WTC11 (cell line): Measurements from ENCODE around the gene CYB5D1. TPM values are rescaled to one million over a fixed set of nuclear protein-coding genes. Genes with fewer than 3 reads are reported as not detected.

ENCODE experiments used
- ATAC-seq: fragments of 200-7000 bp; cut with Tn5 transposase; 2 replicates; pipeline ENCODE4 v1.10.0; 2021; ENCODE audit warnings: mild to moderate bottlenecking, moderate library complexity
- CTCF ChIA-PET: fragments of 300-600 bp; sonication (Branson Sonifier 250); formaldehyde crosslinking; loops from one replicate; lab custom pipeline; 2021; ENCODE audit warnings: antibody characterized with exemption; lab: Charles Lee
- POLR2A ChIA-PET: fragments of 350-600 bp; sonication (Branson Sonifier 250); formaldehyde crosslinking; loops from one replicate; lab custom pipeline; 2021; ENCODE audit warnings: antibody characterized with exemption; lab: Charles Lee
- DNase-seq: peaks from one replicate; pipeline ENCODE4 v3.0.0; 2021; ENCODE audit warnings: low spot score
- H3K27ac Mint-ChIP-seq: 2 replicates; pipeline ENCODE4 v1.8.0; 2021; ENCODE audit warnings: mixed read lengths
- H3K27me3 Mint-ChIP-seq: 2 replicates; pipeline ENCODE4 v1.8.0; 2021; ENCODE audit warnings: low read depth, mild to moderate bottlenecking, moderate library complexity, mixed read lengths
- H3K36me3 Mint-ChIP-seq: 2 replicates; pipeline ENCODE4 v1.8.0; 2021; ENCODE audit warnings: mixed read lengths
- H3K4me1 Mint-ChIP-seq: 2 replicates; pipeline ENCODE4 v1.8.0; 2022; ENCODE audit warnings: mixed read lengths
- H3K4me3 Mint-ChIP-seq: 2 replicates; pipeline ENCODE4 v1.8.0; 2021; ENCODE audit warnings: mild to moderate bottlenecking, moderate library complexity, mixed read lengths
- H3K9me3 Mint-ChIP-seq: 2 replicates; pipeline ENCODE4 v1.8.0; 2021; ENCODE audit warnings: mixed read lengths
- JUN ChIP-seq: sonication (generic); formaldehyde crosslinking; IDR thresholded peaks from 2 replicates; pipeline ENCODE4 v1.8.0; 2023; ENCODE audit warnings: mild to moderate bottlenecking, missing genetic modification reagents
- NFYB ChIP-seq: sonication (generic); formaldehyde crosslinking; conservative IDR thresholded peaks from 2 replicates; pipeline ENCODE4 v1.8.0; 2022; ENCODE audit warnings: low read depth, missing genetic modification reagents
- TP53 ChIP-seq: sonication (generic); formaldehyde crosslinking; IDR thresholded peaks from 2 replicates; pipeline ENCODE4 v1.8.1; 2023; ENCODE audit warnings: mild to moderate bottlenecking, missing genetic modification reagents
- ZBTB21 ChIP-seq: sonication (generic); formaldehyde crosslinking; IDR thresholded peaks from 2 replicates; pipeline ENCODE4 v1.8.1; 2023; ENCODE audit warnings: mild to moderate bottlenecking, missing genetic modification reagents, borderline replicate concordance
- ZNF138 ChIP-seq: sonication (generic); formaldehyde crosslinking; conservative IDR thresholded peaks from 2 replicates; pipeline ENCODE4 v1.8.1; 2022; ENCODE audit warnings: mild to moderate bottlenecking, moderate library complexity, missing genetic modification reagents
- ZNF219 ChIP-seq: sonication (generic); formaldehyde crosslinking; IDR thresholded peaks from 2 replicates; pipeline ENCODE4 v1.8.0; 2023; ENCODE audit warnings: missing genetic modification reagents, mild to moderate bottlenecking, borderline replicate concordance
- ZNF317 ChIP-seq: sonication (generic); formaldehyde crosslinking; IDR thresholded peaks from 2 replicates; pipeline ENCODE4 v1.8.1; 2023; ENCODE audit warnings: low read depth, mild to moderate bottlenecking, moderate library complexity, missing genetic modification reagents, borderline replicate concordance
- total RNA-seq: library from RNA; stranded (reverse); gene quantifications from 3 replicates; pipeline ENCODE4 v1.2.3, GENCODE V29; 2021
- TF ChIP-seq, protein P1 (sequence below): sonication (generic); formaldehyde crosslinking; IDR thresholded peaks from 2 replicates; pipeline ENCODE4 v1.8.1; 2023; ENCODE audit warnings: mild to moderate bottlenecking, missing genetic modification reagents, borderline replicate concordance
- TF ChIP-seq, protein P2 (sequence below): sonication (generic); formaldehyde crosslinking; IDR thresholded peaks from 2 replicates; pipeline ENCODE4 v1.8.0; 2023; ENCODE audit warnings: missing genetic modification reagents, mild to moderate bottlenecking, borderline replicate concordance
- TF ChIP-seq, protein P3 (sequence below): fragments of 250-450 bp; sonication (Bioruptor Pico); conservative IDR thresholded peaks from 2 replicates; pipeline ENCODE4 v1.9.0; 2021; ENCODE audit warnings: mild to moderate bottlenecking
- TF ChIP-seq, protein P4 (sequence below): sonication (generic); formaldehyde crosslinking; IDR thresholded peaks from 2 replicates; pipeline ENCODE4 v1.8.0; 2023; ENCODE audit warnings: mild to moderate bottlenecking, missing genetic modification reagents
- TF ChIP-seq, protein P5 (sequence below): sonication (generic); formaldehyde crosslinking; IDR thresholded peaks from 2 replicates; pipeline ENCODE4 v1.8.0; 2023; ENCODE audit warnings: missing genetic modification reagents

CYB5D1 gene
- total RNA-seq, 1 experiment from 2014 or later: 15.2 TPM

DNA sequence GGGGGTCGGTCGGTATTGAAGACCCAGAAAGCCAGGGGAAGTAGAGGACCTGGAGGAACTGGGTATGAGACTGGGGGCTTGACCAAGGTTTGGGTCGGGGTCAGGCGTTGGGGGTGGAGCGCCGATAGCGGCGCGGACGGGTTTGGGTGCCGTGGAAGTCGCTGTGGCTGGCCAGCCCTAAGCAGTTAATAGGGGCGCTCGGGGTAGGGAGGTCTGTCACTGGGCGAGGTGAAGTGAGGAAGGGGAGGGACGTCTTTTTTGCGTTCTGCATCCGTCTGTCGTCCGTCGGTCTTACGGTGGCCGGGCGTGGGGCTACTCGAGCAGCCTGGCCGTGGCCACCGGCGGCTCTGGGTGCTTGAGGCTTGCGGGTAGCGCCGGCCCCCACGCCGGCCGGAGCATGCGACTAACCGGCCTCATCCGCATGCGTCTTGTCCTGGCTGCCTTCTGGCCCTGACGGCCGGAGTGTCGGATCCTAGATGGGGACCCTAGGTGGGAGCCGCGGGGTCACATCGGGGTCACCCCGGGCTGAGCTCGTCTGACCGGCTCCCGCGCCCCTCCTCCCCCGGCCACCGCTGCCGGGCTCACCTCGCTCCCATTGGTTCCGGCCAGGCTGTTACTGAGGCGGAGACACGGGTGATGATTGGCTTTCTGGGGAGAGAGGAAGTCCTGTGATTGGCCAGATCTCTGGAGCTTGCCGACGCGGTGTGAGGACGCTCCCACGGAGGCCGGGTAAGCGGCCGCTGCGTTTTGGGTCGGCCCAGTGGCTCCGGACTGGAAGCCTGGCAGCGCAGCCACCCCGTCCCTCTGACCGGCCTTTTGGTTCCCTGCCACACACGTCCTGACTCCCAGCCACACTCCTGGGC is 13.3 kb upstream of the CYB5D1 start (continued):
- TF ChIP-seq, protein P1, sequence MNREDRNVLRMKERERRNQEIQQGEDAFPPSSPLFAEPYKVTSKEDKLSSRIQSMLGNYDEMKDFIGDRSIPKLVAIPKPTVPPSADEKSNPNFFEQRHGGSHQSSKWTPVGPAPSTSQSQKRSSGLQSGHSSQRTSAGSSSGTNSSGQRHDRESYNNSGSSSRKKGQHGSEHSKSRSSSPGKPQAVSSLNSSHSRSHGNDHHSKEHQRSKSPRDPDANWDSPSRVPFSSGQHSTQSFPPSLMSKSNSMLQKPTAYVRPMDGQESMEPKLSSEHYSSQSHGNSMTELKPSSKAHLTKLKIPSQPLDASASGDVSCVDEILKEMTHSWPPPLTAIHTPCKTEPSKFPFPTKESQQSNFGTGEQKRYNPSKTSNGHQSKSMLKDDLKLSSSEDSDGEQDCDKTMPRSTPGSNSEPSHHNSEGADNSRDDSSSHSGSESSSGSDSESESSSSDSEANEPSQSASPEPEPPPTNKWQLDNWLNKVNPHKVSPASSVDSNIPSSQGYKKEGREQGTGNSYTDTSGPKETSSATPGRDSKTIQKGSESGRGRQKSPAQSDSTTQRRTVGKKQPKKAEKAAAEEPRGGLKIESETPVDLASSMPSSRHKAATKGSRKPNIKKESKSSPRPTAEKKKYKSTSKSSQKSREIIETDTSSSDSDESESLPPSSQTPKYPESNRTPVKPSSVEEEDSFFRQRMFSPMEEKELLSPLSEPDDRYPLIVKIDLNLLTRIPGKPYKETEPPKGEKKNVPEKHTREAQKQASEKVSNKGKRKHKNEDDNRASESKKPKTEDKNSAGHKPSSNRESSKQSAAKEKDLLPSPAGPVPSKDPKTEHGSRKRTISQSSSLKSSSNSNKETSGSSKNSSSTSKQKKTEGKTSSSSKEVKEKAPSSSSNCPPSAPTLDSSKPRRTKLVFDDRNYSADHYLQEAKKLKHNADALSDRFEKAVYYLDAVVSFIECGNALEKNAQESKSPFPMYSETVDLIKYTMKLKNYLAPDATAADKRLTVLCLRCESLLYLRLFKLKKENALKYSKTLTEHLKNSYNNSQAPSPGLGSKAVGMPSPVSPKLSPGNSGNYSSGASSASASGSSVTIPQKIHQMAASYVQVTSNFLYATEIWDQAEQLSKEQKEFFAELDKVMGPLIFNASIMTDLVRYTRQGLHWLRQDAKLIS (CRISPR knock-in tag): no peak
- peak; percentile 78 for TF ChIP-seq NFYB (CRISPR knock-in tag)
- TF ChIP-seq, protein P2, sequence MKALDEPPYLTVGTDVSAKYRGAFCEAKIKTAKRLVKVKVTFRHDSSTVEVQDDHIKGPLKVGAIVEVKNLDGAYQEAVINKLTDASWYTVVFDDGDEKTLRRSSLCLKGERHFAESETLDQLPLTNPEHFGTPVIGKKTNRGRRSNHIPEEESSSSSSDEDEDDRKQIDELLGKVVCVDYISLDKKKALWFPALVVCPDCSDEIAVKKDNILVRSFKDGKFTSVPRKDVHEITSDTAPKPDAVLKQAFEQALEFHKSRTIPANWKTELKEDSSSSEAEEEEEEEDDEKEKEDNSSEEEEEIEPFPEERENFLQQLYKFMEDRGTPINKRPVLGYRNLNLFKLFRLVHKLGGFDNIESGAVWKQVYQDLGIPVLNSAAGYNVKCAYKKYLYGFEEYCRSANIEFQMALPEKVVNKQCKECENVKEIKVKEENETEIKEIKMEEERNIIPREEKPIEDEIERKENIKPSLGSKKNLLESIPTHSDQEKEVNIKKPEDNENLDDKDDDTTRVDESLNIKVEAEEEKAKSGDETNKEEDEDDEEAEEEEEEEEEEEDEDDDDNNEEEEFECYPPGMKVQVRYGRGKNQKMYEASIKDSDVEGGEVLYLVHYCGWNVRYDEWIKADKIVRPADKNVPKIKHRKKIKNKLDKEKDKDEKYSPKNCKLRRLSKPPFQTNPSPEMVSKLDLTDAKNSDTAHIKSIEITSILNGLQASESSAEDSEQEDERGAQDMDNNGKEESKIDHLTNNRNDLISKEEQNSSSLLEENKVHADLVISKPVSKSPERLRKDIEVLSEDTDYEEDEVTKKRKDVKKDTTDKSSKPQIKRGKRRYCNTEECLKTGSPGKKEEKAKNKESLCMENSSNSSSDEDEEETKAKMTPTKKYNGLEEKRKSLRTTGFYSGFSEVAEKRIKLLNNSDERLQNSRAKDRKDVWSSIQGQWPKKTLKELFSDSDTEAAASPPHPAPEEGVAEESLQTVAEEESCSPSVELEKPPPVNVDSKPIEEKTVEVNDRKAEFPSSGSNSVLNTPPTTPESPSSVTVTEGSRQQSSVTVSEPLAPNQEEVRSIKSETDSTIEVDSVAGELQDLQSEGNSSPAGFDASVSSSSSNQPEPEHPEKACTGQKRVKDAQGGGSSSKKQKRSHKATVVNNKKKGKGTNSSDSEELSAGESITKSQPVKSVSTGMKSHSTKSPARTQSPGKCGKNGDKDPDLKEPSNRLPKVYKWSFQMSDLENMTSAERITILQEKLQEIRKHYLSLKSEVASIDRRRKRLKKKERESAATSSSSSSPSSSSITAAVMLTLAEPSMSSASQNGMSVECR (CRISPR knock-in tag): peak; percentile 75; the same call in 1 of the 2 replicates
- TF ChIP-seq, all 79 proteins: peak for 5

DNA sequence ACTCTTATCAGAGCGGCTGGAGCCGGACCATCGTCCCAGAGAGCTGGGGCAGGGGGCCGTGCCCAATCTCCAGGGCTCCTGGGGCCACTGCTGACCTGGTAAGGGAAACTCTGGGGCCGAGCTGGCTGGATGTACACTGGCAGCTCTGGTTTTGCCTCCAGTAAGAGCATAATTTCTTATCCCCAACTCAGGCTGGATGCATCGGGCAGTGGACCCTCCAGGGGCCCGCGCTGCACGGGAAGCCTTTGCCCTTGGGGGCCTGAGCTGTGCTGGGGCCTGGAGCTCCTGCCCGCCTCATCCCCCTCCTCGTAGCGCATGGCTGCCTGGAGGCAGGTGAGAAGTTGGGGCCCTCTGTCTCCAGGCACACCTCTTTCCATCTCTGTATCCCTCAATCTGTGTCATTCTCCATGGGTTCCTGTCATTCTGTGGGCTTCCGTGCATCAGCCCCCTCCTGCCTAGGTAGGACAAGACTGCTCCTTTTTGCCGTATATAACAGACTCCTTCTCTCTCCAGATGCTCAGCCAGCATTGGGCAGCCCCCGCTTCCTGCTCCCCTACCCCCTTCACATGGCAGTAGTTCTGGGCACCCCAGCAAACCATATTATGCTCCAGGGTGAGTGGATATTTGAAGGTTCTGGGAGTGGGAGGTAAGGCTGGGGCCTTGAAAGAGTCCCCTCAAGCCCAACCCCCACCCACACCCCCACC is 12.3 kb upstream of the CYB5D1 start:
- peak overlapping the region; percentile 81 for H3K4me3 Mint-ChIP-seq
- ATAC-seq (no peak), DNase-seq (no peak)
- no peak overlapping the region for H3K27ac Mint-ChIP-seq
- TF ChIP-seq, protein P1 (CRISPR knock-in tag): no peak
- TF ChIP-seq ZBTB21 (CRISPR knock-in tag) (no peak), TP53 (CRISPR knock-in tag) (no peak), ZNF219 (CRISPR knock-in tag) (no peak), ZNF317 (CRISPR knock-in tag) (no peak), ZNF138 (CRISPR knock-in tag) (no peak), JUN (CRISPR knock-in tag) (no peak)
- TF ChIP-seq, protein P3, sequence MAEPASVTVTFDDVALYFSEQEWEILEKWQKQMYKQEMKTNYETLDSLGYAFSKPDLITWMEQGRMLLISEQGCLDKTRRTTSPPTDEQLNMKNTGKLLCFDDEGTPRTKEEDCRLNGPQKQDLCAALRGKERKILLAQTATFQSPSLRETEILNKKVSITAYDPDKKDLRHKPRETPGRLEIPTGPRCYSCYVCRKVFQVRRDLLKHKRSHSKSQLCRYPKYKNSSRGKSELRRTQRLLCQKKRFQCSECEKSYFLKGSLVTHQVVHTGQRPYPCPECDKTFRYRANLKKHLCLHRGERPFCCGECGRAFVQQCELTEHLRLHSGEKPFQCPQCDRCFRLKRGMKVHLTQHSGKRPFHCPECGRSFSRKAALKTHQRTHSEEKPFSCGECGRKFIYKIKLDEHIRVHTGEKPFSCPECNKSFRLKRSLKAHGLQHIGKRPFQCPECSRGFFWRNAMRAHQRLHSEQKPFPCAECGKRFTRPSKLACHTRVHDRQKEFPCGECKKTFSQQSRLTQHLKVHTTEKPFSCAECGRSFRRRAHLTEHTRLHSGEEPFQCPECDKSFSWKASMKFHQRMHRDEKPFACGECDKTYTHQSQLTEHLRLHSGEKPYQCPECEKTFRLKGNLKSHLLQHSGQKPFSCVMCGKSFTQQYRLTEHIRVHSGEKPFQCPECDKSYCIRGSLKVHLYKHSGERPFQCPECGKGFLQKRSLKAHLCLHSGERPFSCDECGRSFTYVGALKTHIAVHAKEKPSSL (CRISPR knock-in tag): no peak
- TF ChIP-seq, protein P4, sequence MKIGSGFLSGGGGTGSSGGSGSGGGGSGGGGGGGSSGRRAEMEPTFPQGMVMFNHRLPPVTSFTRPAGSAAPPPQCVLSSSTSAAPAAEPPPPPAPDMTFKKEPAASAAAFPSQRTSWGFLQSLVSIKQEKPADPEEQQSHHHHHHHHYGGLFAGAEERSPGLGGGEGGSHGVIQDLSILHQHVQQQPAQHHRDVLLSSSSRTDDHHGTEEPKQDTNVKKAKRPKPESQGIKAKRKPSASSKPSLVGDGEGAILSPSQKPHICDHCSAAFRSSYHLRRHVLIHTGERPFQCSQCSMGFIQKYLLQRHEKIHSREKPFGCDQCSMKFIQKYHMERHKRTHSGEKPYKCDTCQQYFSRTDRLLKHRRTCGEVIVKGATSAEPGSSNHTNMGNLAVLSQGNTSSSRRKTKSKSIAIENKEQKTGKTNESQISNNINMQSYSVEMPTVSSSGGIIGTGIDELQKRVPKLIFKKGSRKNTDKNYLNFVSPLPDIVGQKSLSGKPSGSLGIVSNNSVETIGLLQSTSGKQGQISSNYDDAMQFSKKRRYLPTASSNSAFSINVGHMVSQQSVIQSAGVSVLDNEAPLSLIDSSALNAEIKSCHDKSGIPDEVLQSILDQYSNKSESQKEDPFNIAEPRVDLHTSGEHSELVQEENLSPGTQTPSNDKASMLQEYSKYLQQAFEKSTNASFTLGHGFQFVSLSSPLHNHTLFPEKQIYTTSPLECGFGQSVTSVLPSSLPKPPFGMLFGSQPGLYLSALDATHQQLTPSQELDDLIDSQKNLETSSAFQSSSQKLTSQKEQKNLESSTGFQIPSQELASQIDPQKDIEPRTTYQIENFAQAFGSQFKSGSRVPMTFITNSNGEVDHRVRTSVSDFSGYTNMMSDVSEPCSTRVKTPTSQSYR (CRISPR knock-in tag): no peak
- TF ChIP-seq, protein P5, sequence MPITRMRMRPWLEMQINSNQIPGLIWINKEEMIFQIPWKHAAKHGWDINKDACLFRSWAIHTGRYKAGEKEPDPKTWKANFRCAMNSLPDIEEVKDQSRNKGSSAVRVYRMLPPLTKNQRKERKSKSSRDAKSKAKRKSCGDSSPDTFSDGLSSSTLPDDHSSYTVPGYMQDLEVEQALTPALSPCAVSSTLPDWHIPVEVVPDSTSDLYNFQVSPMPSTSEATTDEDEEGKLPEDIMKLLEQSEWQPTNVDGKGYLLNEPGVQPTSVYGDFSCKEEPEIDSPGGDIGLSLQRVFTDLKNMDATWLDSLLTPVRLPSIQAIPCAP (CRISPR knock-in tag): no peak
- ChIA-PET POLR2A (interaction anchor here (0.9 to 1.7 kb wide), 3 partner anchors 10 to 12 kb away, joined by 3 to 11 read pairs (median 8); partner anchors contain the start of genes CYB5D1 and NAA38), CTCF (interaction anchor here (0.7 to 7.0 kb wide), 15 partner anchors 8 to 228 kb away, joined by 3 to 66 read pairs (median 6); partner anchors contain the start of genes CYB5D1, KDM6B, NAA38 and TP53)
- peaks cover 29% of the 10 kb centered on the region for H3K27me3 Mint-ChIP-seq
- no peaks in the 10 kb centered on the region for H3K9me3 Mint-ChIP-seq
- no peaks in the 10 kb centered on the region for H3K36me3 Mint-ChIP-seq
- H3K4me1 Mint-ChIP-seq: peaks cover 18% of the 10 kb centered on the region
